HUDEP-2 (cell line): Measurements from ENCODE around the gene NRL.

ENCODE experiments used
- DNase-seq, 76 experiments: peaks; one replicate each; lab custom pipeline; 2025; ENCODE audit not compliant: unreplicated experiment in 76 of 76; lab: John Stamatoyannopoulos, UW

NRL gene

GRCh38 chr14:24145219-24145618 is 30.5 kb upstream of the NRL start:
- no peak for DNase-seq

GRCh38 chr14:24144451-24144850 is 29.7 kb upstream of the NRL start:
- DNase-seq, result no peak

GRCh38 chr14:24143511-24143910 is 28.8 kb upstream of the NRL start:
- no peak for DNase-seq

GRCh38 chr14:24141097-24141880 is 26.5 kb upstream of the NRL start, which contains the start of gene EMC9:
Gene EMC9 (minus strand): TSS chr14:24141591. CDS start chr14:24141304, 287 bp downstream.
- DNase-seq, result peak; percentile 87 to 100 (median 99)

GRCh38 chr14:24139272-24139934 is 24.7 kb upstream of the NRL start:
- DNase-seq, result peak in 1 of 76 experiments; percentile 5

GRCh38 chr14:24138396-24139271 is 23.9 kb upstream of the NRL start:
- no peak for DNase-seq

GRCh38 chr14:24137529-24138395 is 23.0 kb upstream of the NRL start:
- DNase-seq, result no peak

- DNase-seq, result no peak
Observed at GRCh38 chr14:24136684-24137528, 22.2 kb upstream of the NRL start.

GRCh38 chr14:24135834-24136683 is 21.3 kb upstream of the NRL start, which contains the start of gene PSME1:
Gene PSME1 (plus strand): TSS chr14:24136194. CDS start chr14:24136263, 69 bp downstream.
- DNase-seq, result peak in 74 of 76 experiments; percentile 21 to 95 (median 86)

GRCh38 chr14:24135584-24135833 is 20.8 kb upstream of the NRL start:
- DNase-seq, result no peak

- DNase-seq, result no peak
Observed at GRCh38 chr14:24133735-24134134, 19.0 kb upstream of the NRL start.

GRCh38 chr14:24132976-24133375 is 18.2 kb upstream of the NRL start:
- no peak for DNase-seq

- no peak for DNase-seq
Observed at GRCh38 chr14:24132061-24132685, 17.4 kb upstream of the NRL start.

- no peak for DNase-seq
Observed at GRCh38 chr14:24131549-24131966, 16.8 kb upstream of the NRL start.

- peak in 1 of 76 experiments; percentile 9 for DNase-seq
Observed at GRCh38 chr14:24130717-24131548, 16.2 kb upstream of the NRL start.

- DNase-seq, result no peak
Observed at GRCh38 chr14:24130380-24130716, 15.6 kb upstream of the NRL start, which contains the start of gene FITM1. Gene FITM1 (plus strand): TSS chr14:24130659. CDS start chr14:24131564, 905 bp downstream.

GRCh38 chr14:24129410-24129998 is 14.8 kb upstream of the NRL start:
- DNase-seq, result no peak
